GM18861 (cell line): Measurements from ENCODE around the gene CBFA2T3.

Experiments
- ATAC-seq: cut with Tn5 transposase; IDR thresholded peaks from one replicate; pipeline ENCODE4 v1.9.1; 2021; ENCODE audit not compliant: unreplicated experiment

Gene CBFA2T3

DNA sequence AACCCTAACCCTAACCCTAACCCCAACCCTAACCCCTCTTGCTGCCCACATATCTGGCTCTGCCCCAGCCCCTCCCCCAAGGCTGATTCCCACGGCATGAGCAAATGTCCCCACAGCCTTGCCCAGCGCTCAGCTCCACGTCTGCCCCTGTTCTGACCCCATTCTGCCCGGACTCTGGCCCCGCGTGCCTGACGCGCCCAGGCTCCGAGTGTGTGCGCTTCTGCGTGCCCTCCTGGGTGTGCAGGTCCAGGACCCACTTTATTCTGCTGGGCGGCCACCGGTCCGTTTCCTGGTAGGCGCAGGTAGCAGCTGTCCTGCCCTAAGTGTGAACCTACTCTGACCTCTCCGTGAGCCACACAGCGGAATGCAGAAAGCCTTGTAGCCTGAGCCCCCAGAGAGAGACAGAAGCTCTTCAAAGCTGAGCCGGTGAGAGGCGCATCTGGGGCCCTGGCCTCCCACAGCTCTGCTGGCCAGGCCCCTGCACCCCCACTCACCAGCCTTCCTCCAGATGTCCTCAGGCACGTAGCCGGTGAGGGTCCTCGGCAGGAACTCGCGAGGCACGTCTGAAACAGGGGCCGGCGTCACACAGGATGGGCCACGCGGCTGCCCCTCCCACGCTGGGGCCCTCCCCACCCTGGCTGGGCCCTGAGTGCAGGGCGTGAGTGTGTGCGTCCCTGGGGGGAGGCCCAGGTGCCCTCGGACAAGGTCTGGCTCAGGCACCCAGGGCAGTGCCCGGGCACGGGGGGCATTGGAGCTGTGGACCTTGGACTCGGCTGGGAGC is 96.6 kb downstream of the CBFA2T3 start:
- ATAC-seq = no peak

DNA sequence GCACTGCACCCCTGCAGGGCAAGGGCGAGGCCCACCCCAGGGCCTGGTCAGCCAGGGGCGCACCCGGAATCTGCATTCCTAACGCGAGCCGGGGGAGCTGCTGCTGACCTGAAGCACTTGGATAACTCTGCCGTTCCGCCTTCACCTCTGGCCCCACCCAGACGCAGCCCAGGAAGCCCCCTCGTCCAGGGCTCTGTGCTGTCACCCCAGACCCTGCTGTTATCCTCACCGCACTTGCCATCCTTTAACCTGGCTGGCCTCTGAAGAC is 97.3 kb downstream of the CBFA2T3 start:
- no peak for ATAC-seq

DNA sequence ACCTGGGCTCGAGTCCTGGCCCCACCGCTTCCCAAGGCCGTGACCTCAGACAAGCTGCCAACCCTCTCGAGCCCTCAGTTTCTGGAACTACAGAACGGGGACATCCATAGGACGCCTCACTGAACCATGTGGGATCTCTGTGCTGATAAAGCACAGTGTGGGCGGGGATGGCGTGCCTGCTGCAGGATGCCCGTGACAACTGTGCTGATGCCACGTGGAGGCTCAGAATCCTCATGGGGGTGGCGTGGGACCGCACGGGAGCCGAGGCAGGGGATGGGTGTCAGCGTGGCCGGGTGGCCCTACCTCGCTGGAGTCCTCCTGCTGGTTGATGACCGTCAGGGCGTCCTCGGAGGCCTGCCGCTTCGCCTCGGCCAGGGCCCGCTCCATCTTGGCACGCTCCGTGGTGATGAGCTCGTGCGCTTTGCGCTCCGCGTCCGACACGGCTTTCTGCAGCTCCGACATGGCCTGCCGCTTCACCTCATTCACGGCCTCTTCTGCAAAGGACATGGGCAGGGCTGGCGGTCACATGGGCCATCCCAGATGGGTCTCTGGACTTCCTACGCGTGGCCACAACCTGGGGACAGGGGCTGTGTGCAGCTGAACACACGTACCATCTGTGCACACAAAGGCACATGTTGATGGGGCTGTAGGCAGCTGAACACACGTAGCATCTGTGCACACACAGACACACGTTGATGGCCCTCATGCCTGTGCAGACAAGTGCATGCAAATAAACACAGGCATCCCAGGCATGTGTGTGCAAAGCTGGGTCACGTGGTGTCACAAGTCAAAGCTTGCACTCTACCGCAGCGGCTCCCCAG is 97.8 kb downstream of the CBFA2T3 start:
- no peak for ATAC-seq

DNA sequence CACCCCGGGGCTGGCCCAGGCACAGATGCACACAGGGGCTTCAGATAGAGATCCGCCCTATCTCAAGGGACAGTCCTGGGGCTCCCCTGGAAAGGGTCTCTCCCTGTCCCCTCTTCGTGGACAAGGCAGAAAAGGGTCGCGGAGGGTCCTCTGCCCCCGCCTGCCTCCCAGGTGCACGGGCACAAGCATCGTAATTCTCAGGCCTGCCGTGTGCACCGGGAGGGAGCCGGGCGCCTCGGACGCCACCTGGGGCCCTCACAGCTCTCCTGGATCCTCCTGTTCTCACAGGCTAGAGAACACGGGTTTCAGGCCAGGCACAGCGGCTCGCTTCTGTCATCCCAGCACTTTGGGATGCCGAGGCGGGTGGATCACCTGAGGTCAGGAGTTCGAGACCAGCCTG is 98.7 kb downstream of the CBFA2T3 start:
- ATAC-seq = no peak

DNA sequence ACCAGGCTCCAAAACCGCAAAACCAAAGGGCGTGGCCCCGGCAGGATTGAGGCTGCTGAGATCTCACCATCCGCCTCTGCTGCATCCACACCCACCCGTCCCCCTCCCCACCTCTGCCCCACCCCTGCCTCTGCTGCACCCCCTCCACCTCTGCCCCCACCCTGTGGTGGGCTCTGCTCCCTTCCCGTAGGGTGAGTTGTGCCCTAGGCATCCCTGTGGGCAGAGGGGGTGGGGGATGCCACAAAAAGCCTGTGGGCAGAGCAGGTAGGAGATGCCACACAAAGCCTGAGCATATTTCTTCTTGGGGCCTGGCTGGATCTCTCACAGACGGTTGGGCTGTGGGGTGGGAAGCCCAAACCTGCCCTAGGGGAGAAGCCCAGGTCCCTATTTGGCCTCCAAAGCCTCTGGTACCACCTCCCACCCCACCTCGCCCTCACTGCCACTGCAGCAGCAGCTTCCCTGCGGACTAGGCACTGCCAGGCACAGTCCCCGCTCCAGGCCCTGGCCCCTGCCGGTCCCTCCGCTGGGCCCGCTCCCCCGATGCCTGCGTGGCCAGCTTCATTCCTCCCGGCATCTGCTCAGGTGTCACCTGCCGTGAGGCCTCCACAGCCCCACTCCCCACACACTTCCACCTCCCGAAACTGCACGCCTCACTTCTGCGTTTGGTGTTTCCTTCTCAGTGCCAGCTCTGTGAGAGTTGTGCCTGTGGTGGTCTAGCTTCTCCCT is 99.3 kb downstream of the CBFA2T3 start:
- ATAC-seq = no peak

DNA sequence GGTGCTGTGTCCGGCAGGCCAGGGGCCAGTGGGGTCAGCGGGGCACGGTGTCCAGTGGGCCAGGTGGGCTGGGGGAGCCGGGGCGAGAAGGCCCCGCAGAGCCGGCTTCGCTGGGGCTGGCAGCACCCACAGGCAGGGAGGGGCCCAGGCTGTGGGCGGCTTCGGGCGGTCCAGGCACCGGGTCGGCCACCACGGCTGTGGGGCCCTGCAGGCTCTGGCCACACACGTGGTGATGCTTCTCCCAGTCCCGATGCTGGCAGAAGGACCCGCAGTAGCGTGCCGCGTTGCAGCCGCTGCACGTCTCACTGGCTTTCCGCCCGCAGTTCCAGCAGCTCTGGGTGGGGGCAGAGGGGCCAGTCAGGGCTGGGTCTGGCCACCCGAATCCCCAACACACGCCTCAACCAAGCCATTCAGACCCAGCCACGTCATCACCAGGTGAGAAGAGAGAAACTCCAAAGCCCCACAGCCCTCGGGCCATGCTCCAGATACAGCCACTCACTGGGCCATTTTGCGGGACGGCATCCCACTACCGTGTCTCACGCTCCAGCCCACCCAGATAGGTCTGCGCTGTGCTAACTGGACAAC is 100.0 kb downstream of the CBFA2T3 start:
- no peak for ATAC-seq

DNA sequence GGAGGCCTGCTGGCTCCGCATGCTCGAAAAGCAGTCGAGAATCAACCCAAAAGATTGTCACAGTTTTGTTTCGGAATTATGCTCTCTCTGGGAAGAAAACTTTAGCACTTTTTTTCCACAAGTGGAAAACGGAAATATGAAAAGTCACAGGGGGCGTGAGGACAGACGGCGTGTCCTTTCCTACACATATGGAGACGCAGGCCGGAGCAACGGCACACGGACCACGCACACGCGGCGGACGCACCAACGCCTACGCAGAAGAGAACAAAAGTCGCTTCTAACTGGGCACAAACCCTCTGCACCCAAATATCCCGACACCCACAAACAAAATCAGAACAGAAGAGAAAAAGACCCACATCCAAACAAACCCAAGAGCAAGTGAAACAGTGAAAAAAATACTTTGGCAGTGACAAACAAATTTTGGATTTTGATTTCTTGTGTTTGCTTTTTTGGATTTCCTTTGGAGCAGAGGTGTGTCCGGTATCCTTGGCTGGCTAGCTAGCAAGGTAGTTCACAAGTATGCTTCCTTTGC is 101.2 kb downstream of the CBFA2T3 start:
- ATAC-seq = no peak

DNA sequence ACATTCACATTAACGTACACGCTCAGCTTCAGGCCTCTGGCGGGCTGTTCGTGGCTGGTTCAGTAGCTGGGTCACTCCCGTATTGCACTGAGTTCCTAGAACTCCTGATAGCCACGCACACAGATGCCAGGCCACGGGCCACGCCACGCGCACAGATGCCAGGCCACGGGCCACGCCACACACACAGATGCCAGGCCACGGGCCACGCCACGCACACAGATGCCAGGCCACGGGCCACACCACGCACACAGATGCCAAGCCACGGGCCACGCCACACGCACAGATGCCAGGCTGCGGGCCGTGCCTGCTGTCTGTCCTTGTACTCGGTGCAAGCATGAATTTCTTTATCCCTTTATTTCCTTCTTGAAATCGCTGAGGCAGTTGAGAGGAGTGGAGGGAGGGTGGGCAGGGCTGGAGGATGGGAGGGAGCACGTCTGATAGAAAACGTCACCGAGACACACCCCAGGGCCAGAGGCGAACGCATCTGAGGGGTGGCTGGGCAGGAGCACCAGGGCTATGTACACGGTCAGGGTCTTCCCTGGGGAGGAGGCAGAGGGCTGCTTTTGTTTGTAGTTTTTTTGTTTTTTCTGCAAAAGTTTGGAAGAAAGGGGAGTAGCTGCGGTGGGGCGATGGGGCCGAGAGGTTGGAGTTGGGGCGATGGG is 101.9 kb downstream of the CBFA2T3 start:
- ATAC-seq = no peak

DNA sequence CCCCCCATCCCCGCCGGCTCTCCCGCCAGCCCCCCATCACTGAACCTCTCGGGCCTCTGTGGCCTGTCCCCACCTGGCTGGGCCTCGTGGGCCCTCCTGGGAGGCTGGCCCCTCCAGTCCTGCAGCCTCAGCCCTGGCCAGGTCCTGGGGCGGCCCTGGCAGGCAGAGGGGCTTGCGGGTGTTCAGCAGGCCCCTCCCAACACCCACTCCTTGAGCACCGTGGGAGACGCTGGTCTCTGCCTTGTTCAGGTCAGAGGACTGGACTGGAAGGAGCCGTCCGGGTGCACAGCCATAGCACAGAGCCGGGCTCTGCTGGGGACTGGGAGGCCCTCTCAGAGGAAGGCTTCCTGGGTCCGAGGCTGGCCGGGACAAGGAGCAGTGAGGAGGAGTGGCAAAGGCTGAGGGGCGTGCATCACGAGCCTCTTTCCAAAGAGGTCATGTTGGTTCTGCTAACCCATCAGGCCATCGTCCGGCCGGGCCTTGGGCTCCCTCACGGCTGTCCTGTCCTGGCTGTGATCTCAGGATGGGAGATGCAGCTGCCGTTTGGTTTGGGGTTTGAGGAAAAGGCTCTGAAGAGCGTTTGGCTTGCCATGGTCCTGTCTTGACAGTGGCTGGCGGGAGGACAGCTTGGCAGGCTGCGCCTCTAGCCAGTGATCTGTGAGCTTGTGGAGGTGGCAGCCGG is 104.2 kb downstream of the CBFA2T3 start:
- no peak for ATAC-seq

DNA sequence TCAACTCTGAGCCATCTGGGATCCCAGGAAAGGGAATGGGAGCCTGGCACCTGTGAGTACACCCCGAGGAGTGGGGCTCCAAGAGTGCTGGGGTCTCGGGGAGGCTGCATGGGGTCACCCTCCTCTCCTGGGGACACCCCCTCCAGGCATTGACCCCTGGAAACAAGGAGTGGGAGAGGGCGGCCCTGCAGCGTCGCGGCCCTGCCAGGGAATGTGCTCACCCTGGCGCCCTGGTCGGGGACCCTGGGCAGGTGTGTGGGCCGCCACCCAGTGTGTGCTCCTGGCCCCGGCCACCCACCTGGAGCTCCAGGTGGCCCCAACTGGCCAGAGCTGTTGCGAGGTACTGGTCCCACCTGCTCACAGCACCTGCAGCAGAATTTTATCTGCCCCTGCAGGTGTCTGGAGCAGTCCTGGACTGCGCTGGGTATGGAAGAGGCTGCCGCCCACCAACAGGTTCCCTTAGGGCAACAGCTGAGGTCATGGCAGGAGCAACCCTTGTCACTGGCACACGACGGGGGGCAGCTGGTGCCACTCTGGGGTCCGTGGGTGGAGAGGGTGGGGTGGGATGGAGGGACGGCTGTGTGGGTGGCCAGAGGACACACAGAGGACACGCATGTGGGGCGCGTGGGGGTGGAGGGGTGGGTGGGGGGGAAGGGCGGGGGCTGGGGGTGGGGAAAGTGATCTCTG is 105.1 kb downstream of the CBFA2T3 start:
- ATAC-seq = no peak

DNA sequence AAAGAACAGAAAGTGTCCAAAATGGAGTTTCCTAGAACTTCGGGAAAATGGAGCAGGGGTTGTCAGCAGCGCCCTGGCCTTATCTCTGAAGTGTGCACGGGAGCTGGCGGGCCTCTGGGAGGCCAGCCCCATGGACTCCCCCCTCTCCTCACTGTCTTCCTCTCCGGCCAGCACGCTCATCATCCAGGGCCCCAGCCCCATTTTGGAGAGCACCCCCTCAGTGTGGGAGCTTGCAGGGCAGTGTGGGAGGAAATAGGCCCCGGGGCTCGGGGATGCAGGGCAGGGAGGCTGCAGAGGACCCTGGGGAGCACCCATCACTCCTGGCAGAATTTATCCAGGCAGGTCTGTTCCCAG is 105.7 kb downstream of the CBFA2T3 start:
- no peak for ATAC-seq

DNA sequence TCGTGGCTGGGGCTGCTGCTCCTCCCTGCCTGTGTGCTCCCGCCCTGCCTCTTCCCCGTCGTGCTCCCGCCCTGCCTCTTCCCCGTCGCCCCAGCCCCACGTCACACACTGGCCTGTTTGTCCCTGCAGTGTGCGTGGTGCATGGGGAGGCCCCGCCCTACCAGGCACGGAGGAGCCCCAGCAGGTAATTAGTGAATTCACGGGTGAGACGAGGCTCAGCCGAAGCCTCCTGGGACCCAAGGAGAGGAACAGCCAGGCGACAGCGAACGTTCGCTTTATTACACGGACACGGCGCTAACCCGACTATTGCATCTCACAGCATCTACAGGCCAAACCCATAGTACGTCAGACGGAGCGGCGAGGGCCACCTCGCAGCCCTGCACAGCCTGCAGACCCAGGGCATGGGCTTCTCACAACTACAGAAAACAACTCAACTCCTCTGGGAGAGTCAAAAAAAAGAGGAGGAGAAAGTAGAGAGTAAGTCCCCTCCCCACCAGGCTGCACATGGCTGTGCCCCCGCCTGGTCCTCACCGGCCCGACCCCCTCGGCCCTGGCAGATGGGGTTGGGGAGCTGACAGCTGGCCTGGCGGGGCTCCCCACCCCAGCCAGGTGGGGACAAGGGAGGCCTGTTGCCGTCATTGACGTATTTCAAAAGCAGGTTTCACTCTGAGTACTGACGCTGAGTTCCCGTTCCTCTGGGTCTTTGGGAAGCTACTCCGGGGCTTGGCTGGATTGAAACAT is 106.2 kb downstream of the CBFA2T3 start:
- ATAC-seq = no peak

DNA sequence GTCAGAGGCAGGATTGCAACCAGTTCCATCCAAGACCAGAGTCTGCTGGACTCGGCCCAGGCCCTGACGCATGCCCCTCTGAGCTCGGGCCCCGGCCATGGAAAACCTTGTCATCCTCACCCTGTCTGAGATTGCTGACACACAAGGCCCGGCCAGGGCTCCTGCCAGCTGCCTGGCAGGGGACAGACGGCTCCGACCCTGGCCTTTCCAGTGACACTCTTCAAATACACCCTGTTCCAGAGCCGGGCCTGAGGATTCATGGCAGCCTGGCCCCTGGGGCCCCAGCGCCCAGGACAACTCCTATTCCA is 107.4 kb downstream of the CBFA2T3 start:
- no peak for ATAC-seq

DNA sequence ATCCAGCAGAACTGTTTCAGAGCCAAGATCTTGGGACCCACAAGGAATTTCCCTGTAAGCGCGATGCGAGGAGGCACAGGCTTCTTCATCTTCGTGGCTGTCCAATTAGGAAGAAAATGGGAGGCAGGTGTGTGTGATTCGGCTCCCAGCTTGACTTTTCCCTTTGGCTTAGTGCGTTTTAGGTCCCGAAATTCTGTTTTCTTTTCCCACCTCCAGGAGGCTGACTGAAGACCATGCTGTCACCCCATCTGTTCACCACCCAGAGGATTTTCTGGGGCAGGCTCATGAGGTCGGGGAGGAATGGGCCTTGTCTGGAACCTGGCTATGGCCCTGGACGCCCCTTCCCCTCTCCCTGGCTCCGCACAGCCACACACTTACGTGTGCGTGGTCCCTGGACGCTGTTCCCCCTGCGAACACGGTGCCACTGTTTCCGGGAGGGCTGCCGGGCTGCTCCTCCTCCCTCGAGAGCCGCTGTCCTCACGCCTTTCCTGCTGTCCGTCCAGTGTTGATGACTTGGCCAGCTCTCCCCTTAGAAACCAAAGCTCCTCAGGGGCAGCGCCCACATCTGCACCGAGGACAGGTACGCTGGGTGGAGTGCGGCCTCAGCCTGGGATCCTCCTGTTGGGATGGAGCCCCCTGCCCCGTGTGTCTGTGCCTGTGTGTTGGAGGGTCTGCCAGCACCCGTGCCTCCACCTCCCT is 107.9 kb downstream of the CBFA2T3 start:
- ATAC-seq = no peak

DNA sequence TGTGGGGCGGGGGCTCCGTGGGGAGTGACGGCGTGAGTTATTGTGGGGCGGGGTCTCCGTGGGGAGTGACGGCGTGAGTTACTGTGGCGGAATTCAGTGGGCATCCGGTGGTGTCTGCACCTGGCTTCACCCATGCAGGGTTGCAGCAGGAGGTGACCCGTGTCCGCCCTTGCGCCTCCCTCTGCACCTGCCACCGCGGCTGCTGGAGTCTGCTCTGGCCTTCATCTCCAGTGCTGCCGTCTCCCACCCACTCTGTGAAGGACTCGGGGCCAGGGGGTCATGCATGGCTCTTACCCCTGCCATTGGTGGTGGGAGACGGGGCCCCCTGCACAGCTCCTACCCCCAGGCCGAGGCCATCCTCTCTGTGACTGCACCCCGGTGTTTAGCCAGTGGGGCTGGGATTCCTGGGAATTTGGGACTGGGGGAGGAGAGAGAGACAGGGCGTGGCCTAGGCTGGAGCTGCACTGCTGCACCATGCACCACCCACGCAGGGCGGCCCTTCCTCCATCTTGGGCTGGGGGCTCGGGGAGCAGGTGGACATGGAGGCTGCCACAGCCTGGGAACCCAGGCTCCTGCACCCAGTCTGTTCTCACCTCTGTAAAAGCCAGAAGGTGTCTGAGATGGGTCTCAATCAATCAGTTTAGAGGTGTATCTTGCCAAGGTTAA is 109.3 kb downstream of the CBFA2T3 start:
- no peak for ATAC-seq

DNA sequence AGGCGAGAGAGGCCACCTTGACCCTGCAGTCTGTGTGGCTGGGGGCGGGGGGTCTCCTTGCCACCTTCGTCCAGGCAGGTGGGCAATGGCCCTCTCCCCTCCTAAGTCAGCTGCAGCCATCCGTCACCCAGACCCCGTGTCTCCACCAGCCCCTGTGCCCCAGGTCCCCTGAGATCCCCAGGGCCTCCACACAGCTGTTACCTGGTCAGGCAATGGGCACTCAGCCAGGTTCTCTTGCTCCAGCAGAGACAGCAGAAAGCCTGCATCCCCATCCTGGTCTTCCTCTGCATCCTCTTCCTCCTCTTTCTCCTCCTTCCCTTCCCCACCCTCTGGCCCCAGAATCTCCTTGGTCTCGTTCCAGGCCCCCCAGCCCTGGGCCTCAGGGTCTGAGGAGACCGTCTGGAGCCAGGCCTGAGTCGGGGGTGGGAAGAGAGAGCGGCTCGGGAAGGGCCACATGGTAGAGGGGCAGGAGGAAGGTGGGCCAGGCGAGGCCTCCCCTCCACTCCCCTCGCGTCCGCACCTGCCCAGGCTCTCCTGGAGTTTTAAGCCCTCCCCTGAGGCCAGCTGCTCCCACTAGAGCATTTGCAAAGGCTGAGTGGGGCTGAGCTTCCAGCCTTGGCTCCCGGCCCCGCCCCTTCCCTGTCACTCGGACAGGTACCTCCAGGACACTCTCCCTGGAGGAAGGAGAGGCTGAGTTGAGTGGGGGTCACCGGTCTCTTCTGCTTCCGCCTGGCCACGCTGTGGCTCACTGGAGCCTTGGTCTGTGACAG is 110.7 kb downstream of the CBFA2T3 start, which contains the start of gene PABPN1L:
PABPN1L (minus strand) TSS at position 510 of the 770 bp plus-strand sequence; CDS start at position 456, 54 bp downstream.
- no peak for ATAC-seq

DNA sequence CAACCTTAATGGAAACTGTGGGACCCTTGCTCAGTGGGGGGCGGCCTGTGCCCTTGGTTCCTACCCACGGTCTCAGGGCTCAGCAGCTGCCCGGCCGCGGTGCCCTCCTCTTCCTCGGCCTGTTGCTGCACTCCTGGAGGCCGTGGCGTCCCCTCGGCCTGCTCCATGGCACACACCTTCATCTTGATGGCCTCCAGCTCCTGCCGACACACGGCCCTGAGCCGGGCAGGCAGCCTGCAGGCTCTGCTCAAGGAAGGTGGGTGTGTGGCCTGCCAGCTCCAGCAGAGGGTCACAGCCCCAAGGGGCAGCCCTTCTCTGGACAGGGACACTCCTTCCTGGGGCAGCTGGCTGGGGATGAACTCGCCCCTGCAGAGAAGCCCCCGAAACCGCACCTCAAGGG is 111.3 kb downstream of the CBFA2T3 start:
- ATAC-seq = no peak
